Pons (tissue), 1 donor: ENCODE results near the gene LGR6.
"Not testable (repeated sequence)": the region's sequence is repeated elsewhere in the genome, so short reads cannot be mapped to it uniquely, and the experiment has no call there.

Experiments used
- DNase-seq: peaks from one replicate; pipeline ENCODE4 v3.0.0-alpha.2; 2016; ENCODE audit warnings: low spot score

LGR6 gene

DNA sequence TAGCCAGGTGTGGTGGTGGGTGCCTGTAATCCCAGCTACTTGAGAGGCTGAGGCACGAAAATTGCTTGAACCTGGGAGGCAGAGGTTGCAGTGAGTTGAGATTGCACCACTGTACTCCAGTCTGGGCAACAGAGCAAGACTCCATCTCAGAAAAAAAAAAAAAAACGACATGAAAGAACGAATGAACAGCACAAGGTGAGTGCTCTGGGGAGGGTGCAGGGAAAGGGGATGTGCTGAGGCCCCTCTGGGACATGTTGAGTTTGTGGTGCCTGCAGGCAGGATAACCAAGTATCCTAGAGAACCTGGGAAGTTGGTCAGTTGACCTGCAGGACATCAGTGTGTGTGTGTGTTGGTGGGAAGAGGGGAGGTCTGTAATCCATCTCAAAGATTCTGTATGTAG, 46.6 kb downstream of the LGR6 start:
- not testable (repeated sequence) for DNase-seq

DNA sequence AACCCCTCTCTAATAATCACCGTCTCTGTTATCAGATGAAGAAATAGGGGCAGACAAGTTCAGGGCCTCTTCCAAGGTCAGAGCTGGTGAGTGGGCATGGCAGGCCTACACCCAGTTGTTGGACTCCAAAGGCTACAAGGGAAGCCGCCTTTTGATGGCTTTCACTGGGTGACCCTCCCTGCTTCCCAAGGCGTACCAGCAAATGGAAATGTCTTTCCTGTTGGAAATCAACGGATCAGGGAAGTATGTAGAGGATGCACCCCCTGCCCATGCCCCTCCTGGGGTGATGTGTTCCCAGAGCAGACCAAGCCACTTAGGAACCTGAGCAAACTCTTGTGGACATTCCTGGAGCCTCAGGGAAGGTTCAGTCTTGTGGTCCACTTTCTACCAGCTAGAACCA, 47.4 kb downstream of the LGR6 start:
- DNase-seq, result no peak

DNA sequence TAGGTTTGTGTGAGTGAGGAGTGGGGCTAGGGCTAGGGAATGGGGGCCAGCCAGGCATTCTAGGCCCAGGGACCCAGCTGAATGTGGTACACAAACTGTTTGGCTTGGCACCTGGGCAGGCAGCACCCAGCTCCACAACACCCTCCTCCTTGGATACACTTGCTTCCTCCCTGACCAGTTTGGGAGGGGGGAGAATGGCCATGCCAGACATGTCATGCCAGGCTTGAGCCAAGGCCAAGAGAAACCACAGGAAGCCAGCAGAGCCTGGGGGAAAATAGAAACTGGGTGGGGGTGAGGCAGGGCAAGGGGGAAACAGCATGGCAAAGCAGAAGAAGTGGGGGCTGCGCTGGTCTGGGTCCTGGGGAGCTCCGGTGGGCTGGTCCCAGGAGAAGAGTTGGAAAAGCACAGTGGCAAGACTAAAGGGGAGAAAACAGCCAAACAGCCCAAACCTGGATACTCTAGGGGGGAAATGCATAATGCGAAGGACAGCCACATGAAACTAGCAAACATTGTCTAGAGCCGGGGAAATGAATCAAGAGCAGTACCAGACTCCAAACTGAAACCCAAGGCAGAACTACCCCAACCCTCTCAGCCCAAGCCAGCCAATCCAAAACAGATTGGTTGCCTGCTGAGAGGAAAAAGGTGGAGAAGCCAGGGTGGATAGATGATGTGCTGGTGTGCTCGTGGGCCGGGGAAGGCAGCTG, 47.9 kb downstream of the LGR6 start:
- DNase-seq, result peak; percentile 3

DNA sequence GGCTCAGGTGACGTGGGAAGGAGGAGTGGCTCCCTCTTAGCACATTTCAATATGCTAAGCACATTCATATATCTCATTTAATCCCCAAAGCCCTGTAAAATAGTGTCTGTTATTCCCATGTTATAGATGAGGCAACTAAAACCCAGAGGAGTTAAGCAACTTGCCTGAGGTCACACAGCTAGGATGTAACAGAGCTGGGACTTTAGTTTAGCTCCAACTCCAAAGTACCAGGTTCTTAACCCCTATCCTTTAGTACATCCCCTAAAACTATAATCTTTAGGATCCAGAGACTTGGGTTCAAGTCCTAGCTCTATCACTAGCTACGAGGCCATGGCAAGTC, 48.5 kb downstream of the LGR6 start:
- DNase-seq, result no peak

DNA sequence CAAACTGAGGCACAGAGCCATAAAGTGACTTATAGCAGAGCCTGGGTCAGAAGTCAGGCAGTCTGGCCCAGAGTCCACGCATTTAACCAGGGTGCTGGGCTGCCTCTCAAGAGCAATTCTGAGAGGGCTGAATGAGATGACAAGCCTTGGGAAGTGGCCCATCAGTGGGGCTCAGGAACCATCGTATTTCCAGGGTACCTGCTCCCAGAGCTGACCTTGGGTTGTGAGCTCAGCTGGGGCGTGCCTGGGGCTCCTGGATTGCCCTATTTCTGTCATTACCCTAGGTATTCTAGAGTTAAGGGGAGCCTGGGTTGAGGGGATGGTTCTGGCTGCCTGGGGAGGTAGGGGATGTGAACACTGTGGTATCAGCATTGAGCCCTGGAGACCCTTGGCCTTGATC, 49.4 kb downstream of the LGR6 start:
- DNase-seq, result no peak

DNA sequence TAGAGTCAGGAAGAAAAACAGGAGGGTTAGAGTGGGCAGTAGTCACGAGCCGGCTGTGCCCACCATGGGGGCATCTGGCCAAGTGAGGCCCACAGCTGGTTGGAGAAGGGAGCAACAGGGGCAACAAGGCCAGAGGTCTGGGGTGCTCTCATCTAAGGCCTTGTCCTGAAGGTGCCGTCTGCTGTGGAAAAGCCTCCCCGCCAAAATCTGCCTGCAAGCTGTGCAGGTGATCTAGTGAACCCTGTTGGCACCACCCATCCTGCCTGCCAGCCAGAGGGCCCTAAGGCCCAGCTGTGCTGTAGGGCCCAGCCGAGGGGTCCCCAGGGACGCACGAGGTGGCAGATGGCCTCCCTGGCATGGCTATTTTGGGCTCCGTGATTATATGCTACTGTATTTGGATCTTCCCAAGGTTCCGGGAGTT, 51.3 kb downstream of the LGR6 start:
- DNase-seq, result no peak

DNA sequence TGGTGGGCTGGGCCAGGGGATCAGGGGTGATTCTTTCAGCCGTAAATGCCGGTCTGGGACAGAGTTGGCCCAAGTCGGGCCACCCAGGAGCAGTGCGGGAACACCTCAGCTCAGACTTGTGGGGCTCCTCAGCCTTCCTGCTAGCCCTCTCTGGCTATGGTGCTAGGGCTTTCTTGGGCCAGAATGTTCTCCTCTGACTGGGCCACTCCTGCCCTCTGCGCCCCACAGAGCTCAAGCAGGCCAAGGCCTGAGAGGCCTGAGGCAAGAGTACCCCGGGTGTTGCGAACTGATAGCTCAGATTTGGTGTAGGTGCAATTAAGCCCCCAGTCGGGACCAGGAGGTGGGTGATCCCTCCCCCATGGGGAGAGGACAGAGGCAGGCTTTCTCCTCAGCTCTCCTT, 51.8 kb downstream of the LGR6 start:
- DNase-seq, result no peak

DNA sequence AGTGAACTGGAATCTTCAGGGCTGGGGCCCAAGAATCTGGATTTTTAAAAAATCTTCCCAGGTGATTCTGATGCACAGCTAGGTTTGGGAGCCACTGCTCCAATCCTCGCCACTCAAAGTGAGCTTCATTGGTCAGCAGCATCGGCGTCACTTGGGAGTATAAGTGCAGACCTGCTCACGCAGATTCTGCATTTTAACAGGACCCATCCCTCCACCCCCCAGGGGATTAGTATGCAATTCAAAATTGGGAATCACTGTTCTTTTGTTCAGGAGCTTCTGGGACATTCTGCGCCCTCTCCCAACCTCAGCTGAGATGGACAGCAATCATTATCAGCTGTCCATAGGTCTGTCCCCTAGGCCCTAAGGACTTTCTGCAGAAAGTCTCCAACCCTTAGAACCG, 53.5 kb downstream of the LGR6 start:
- DNase-seq, result no peak

DNA sequence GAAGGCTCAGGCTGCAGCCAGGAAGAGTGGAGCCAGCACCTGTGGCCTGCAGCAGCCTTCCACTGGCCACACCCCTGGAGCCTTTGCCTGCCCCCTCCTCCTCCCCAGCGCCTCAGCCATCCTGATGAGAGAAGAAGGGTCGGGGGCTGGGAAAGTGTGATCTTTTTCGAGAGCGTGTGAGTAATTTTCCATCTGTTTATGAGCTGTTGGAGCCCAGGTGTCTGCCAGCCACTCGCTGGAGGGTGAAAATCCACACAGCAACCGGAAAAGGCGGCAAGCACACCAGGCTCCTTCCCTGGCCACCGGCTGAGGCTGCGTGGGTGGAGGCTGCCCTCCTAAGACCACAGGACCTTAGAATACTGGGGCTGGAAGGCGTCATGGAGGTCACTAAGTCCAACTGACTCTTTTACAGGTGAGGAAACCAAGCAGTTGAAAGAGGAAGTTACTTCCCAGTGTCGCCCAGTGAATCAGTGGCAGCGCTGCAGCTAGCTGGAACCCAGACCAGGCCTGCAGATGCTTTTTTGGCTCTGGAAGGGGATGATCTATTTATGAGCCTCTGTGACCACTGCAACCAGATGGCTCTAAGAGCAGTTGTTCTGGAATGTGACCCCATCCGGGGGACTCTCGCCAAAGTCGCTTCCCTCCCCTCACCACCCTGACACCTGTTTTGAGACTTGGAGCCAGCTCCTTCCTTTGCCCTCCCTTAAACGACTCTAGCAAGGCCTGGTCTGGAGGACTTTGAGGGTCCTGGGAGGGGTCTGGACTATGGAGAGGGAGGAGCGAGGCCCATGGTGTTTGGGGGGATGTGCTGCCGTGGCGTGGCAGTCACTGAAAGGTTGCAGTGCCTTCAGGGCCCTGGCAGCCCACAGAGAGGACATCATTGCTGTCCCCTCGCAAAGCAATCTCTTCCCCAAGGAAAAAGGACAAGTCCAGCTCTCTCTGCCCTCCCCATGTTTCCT, 54.5 kb downstream of the LGR6 start:
- no peak for DNase-seq

DNA sequence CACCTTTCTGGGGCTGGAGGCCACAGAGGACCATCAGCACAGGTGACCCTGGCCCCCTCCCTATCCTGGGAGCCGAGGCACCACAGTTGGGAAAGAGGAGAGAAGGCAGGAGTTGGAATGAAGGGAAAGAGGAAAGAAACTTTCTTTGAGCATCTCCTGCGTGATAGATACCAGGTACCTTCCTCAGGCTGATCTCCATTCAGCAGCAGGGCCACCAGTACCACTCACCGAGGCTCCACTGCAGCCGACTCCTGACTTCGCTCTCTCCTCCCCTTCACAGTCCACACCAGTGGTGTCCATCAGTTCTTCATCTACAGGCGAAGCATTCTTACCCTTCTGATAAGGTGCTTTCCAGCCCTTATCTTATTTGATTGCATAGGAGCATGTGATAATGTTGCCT, 55.3 kb downstream of the LGR6 start:
- DNase-seq, result no peak

DNA sequence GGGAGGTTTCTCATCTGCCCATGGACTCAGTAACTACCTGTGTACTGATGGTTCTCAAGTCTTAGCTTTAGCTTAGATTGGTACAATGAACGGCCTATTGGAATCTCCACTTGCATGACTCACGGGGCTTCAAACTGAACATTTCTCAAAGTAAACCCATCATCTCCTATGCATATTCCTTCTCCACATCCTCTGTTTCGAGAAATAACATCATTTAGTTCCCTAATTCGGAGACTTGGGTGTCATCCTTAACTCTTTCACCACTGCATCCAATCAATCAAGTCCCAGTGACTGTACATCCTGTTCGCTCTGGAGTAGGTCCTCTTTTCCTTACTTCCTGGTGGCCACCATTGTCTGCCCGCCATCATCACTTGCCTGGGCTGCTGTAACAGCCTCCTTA, 55.8 kb downstream of the LGR6 start:
- no peak for DNase-seq

DNA sequence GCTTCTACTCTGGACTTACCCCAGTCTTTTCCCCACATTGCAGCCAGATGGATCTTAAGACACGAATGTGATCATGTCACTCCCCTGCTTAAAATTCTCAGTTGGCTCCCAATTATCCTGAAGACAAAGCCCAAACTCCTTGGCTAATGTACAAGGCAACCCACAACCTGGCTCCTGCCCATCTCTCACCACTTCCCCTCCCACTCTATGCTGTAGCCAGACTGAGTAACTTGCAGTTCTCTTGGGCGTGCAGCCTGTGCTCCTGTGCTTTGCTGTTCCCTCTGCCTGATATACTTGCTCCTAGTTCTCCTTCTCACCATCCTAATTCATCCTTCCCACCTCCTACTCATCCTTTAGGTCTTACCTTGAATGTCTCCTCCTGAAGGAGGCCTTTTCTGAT, 56.2 kb downstream of the LGR6 start:
- DNase-seq, result peak; percentile 4

DNA sequence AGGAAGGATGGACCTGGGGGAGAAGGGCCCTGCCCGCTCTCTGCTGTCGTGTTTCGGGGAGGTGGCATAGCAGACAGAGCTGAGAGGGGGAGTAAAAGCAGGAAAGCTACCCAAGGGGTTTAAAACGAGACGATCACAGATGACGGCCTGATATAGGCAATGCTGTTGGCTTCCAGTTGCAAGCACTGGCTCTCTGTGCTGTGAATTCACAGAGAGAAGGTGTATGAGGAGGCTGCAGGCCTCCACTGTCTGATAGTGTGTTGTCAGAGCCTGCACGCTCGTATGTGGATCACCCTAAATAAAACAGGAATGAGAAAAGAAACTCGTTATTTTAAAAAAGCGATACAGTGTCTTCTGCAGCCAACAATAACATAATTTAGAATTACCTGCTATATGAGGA, 57.4 kb downstream of the LGR6 start:
- no peak for DNase-seq

DNA sequence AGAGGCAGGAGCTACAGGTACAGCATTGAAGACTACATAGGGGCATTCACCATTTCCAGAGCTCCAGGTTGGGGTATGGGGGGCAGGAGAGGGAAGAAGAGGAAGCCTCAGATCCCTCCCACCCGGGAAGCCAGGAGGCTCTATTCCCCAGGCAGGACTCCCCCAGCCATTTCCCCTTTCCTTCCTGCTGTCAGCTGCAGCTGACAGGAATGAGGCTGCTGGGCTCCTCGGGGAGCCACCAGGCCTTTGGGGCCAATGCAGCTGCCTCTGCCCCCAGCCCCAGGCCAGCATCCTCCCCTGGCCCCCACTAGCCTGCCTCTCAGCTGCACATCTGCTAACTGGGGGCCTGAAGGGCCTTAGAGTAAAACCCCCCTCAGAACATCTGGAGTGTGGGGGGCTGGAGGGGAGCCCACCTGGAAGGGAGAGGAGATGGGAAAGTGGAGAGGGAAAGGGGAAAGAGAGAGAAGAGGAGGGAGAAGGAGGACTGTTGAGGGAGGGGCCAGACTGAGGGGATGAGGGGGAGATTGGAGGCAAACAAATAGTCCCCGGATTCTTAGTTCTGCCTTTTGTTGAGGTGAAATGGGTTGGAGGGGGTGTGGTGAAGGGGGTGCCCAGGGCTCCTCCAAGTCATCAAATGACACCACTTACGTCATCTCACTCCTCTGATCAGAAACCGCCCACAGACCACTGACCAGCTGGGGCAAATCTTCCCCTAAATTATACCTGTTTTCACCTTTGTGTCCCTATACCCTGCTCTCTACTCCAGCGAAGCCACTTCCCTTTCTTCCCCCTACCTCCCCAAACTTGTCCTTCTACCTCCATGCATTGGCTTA, 58.0 kb downstream of the LGR6 start:
- DNase-seq, result no peak

DNA sequence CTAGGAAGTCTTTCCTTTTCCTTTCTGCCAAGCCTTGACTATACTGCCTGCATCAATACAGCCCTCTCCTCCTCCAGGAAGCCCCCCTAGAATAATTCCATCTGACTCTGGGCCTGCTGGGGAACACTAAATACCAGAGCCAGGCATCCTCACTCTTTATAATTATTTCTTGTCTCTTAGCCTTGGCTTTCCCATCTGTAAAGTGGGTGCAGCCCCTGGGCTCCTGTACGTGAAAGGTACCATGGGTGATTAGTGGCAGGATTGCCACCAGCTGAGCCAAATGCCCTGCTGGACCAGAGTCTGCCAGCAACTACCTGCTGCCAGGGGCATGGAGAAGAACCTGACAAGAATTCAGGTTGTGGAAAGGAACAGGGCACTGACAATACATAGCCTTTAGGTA, 58.7 kb downstream of the LGR6 start:
- DNase-seq, result no peak

DNA sequence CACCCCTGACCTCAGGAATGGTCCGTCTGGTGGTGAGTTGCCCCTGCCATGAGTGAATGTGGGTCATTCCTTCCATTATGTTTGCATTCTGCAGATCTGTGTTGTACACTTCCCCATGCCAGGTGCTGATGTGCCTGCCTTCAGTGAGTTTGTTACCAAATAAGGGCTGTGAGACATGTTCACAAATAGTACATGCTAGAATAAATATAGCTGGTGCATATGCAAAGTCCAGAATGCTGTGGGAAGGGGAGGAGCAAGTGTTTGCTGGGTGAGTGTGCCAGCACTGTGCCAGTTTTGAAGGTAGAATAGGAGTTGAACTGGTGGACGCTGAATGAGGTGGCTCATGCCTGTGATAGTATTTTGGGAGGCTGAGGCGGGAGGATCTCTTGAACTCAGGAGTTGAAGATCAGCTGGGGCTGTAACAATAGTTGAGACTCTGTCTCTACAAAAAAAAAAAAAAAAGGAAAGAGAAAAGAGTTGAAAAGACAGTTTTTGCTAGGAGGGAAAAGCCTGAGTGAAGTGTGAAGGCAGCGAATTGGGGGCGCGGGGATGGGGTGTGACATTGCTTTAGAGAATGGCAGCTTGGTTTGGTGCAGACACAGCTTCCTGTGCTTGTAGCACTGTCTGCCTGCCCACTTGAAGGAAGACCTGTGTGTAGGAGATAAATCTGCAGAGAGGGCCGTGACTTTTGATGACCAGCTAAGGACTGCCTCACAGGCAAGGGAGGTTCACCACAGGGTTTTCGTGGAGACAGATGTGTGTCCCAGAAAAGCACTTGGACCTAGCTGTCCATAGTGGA, 61.1 kb downstream of the LGR6 start:
- no peak for DNase-seq

DNA sequence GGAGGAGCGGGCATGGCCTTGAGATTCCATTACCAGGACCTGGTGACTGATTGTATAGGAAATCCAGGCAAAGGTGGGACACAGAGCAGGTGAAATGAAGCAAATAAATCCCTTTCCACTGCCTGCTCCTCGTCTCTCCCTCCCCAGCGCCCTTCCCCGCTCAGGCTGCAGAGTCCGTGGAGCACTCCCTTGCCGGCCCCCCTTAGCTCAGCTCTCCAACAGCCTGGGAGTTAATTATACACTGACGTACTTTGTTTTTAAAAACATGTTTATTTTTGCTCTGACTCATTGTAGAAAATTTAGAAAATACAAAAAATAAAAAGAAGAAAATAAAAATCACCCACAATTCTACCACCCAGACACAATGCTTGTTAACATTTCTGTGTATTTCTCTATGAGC, 61.7 kb downstream of the LGR6 start:
- DNase-seq, result no peak

DNA sequence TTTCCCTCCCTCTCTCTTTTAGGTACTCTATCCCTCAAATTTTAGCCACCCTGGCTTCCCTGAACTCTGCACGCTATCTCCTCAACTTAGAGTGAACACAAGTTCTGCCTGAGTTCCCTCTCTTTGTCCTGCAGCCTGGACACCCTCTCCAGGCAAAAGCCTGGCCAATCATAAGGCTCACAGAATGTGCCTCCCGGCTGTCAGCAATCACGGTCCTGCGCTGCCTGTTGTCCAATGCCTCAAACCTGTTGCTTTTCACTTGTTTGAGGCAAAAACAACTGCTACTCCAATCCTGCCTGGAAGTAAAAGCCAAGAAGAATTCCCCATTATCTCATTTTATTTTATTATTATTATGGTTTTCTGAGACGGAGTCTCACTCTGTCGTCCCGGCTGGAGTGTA, 66.1 kb downstream of the LGR6 start:
- DNase-seq, result no peak

DNA sequence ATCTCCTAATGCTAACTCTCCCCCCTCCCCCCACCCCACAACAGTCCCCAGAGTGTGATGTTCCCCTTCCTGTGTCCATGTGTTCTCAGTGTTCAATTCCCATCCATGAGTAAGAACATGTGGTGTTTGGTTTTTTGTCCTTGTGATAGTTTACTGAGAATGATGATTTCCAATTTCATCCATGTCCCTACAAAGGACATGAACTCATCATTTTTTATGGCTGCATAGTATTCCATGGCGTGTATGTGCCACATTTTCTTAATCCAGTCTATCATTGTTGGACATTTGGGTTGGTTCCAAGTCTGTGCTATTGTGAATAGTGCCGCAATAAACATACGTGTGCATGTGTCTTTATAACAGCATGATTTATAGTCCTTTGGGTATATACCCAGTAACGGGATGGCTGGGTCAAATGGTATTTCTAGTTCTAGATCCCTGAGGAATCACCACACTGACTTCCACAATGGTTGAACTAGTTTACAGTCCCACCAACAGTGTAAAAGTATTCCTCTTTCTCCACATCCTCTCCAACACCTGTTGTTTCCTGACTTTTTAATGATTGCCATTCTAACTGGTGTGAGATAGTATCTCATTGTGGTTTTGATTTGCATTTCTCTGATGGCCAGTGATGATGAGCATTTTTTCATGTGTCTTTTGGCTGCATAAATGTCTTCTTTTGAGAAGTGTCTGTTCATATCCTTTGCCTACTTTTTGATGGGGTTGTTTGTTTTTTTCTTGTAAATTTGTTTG, 67.8 kb downstream of the LGR6 start:
- not testable (repeated sequence) for DNase-seq

DNA sequence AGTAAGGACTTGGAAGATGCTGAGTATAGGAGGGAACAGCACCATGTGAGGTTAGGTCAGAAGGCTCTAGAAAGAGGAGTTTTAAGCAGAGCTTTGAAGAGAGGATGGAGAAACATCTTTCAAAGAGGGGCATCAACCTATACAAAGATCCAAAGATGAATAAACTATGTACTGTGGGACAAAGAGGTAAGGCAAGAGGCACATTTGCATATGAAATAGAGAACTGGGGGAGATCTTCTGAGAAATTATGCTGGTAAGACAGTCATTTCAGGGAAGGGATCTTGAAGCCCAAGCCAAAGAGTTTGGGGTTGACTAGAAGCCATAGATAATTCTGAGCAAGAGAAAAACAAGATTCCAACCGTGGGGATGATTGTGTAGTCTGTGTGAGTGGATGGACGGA, 70.0 kb downstream of the LGR6 start:
- no peak for DNase-seq

DNA sequence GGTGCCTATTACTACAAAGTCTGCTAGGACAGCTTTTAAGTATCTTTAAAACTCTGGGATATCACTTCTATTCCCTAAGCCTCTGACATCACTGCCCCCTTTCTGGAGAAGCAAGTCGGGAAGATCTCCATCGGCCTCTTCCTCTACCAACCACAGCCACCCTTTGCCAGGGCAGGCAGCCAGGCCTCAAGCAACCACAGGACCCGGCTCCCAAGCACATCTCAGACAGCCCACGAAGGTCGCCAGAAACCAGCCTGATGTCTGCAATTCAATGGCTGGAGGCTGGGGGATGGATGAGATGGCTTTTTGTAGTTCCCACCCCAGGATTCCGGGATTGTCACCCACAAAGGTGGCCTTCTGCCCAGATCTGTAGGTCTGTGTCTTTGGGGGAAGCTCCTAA, 70.7 kb downstream of the LGR6 start:
- no peak for DNase-seq
